Astrocyte of the cerebellum (primary cell): Measurements from ENCODE around the gene RPS13.
"Not testable (repeated sequence)": the region's sequence is repeated elsewhere in the genome, so short reads cannot be mapped to it uniquely, and the experiment has no call there.

Experiments
- DNase-seq: peaks from one replicate; pipeline ENCODE4 v3.0.0-alpha.2; 2011; ENCODE audit warnings: low read depth
- H3K4me3 ChIP-seq: 2 replicates; pipeline ENCODE4 v1.5.1; 2011; ENCODE audit warnings: mild to moderate bottlenecking, low read depth, low read length, moderate library complexity
- CTCF ChIP-seq: IDR thresholded peaks from 2 replicates; pipeline ENCODE4 v1.5.1; 2012; ENCODE audit warnings: low read length, low read depth, moderate library complexity, mild to moderate bottlenecking; ENCODE audit errors: missing control alignments
- in situ Hi-C: cut with HindIII; loops from 2 replicates; pipeline ENCODE4 v1.10.0; 2017; ENCODE audit warnings: low sequenced_read_pairs

RPS13 gene

GRCh38 chr11:17067417-17067816 lies 10.1 kb downstream of the RPS13 start:
- H3K4me3 ChIP-seq, result no peak overlapping the region
- no peak for TF ChIP-seq CTCF
- in situ Hi-C loops, result loop anchor here (10.0 kb wide), 1 partner anchor 283 kb away; no protein-coding TSS in a partner anchor
- DNase-seq, result no peak

- TF ChIP-seq CTCF, result no peak
- no peak for DNase-seq
- in situ Hi-C loops, result loop anchor here (10.0 kb wide), 1 partner anchor 282 kb away; no protein-coding TSS in a partner anchor
- no peak overlapping the region for H3K4me3 ChIP-seq
These were observed 10.8 kb downstream of the RPS13 start for GRCh38 chr11:17066691-17067090.

GRCh38 chr11:17063171-17064002 lies 14.1 kb downstream of the RPS13 start:
- TF ChIP-seq CTCF, result peak; percentile 91
- no peak overlapping the region for H3K4me3 ChIP-seq
- in situ Hi-C loops, result loop anchor here (5.0 to 10.0 kb wide), 2 partner anchors 126 to 279 kb away; no protein-coding TSS in a partner anchor
- peak; percentile 31 for DNase-seq

- DNase-seq, H3K4me3 ChIP-seq, in situ Hi-C loops: not testable (repeated sequence)
These were observed 26.3 kb downstream of the RPS13 start for GRCh38 chr11:17051146-17051545.

GRCh38 chr11:17048491-17048890 lies 29.0 kb downstream of the RPS13 start:
- in situ Hi-C loops, DNase-seq, H3K4me3 ChIP-seq: not testable (repeated sequence)

- TF ChIP-seq CTCF, result no peak
- no peak overlapping the region for H3K4me3 ChIP-seq
- in situ Hi-C loops, result no loop called here
- no peak for DNase-seq
These were observed 30.8 kb downstream of the RPS13 start for GRCh38 chr11:17046690-17047089.

- TF ChIP-seq CTCF, result no peak
- no peak for DNase-seq
- no peak overlapping the region for H3K4me3 ChIP-seq
- in situ Hi-C loops, result no loop called here
These were observed 40.5 kb downstream of the RPS13 start for GRCh38 chr11:17036666-17037658.

- in situ Hi-C loops, DNase-seq, H3K4me3 ChIP-seq: not testable (repeated sequence)
These were observed 43.4 kb downstream of the RPS13 start for GRCh38 chr11:17034027-17034426.
